HG03354 (cell line): ENCODE measurements around the gene IRAK2.
"Not testable (repeated sequence)": the region's sequence is repeated elsewhere in the genome, so short reads cannot be mapped to it uniquely, and the experiment has no call there.

ENCODE experiments used
- ATAC-seq: cut with Tn5 transposase; IDR thresholded peaks from one replicate; pipeline ENCODE4 v1.9.1; 2021; ENCODE audit warnings: mild to moderate bottlenecking; ENCODE audit not compliant: unreplicated experiment, poor library complexity, severe bottlenecking

Gene IRAK2

GRCh38 chr3:10164546-10165393 lies at the start of gene IRAK2:
Gene IRAK2 (plus strand): TSS chr3:10164919. CDS start chr3:10164955, 36 bp downstream.
- peak; percentile 88 for ATAC-seq

- peak; percentile 97 for ATAC-seq
These were observed 49.2 kb upstream of the IRAK2 start, which contains the start of gene BRK1 for GRCh38 chr3:10115326-10116137. Gene BRK1 (plus strand): TSS chr3:10115675. CDS start chr3:10115702, 27 bp downstream.

GRCh38 chr3:10116138-10116460 lies 48.6 kb upstream of the IRAK2 start:
- peak; percentile 25 for ATAC-seq

GRCh38 chr3:10116928-10117327 lies 47.8 kb upstream of the IRAK2 start:
- no peak for ATAC-seq

- ATAC-seq = no peak
These were observed 45.3 kb upstream of the IRAK2 start for GRCh38 chr3:10119376-10119775.

GRCh38 chr3:10121064-10121463 lies 43.7 kb upstream of the IRAK2 start:
- ATAC-seq = no peak

- no peak for ATAC-seq
These were observed 42.0 kb upstream of the IRAK2 start for GRCh38 chr3:10122724-10123123.

- ATAC-seq = not testable (repeated sequence)
These were observed 28.8 kb upstream of the IRAK2 start for GRCh38 chr3:10135872-10136271.

GRCh38 chr3:10136426-10137005 lies 28.2 kb upstream of the IRAK2 start:
- ATAC-seq = no peak

- no peak for ATAC-seq
These were observed 27.5 kb upstream of the IRAK2 start for GRCh38 chr3:10137178-10137577.

GRCh38 chr3:10140996-10141546 lies 23.6 kb upstream of the IRAK2 start:
- no peak for ATAC-seq

- ATAC-seq = no peak
These were observed 21.8 kb upstream of the IRAK2 start for GRCh38 chr3:10142707-10143560.

GRCh38 chr3:10145685-10146084 lies 19.0 kb upstream of the IRAK2 start:
- no peak for ATAC-seq

GRCh38 chr3:10149226-10149625 lies 15.5 kb upstream of the IRAK2 start:
- ATAC-seq = no peak

GRCh38 chr3:10150987-10151386 lies 13.7 kb upstream of the IRAK2 start:
- no peak for ATAC-seq

- ATAC-seq = no peak
These were observed 10.2 kb upstream of the IRAK2 start for GRCh38 chr3:10154335-10155122.

- no peak for ATAC-seq
These were observed 9.6 kb upstream of the IRAK2 start for GRCh38 chr3:10155123-10155472.

- no peak for ATAC-seq
These were observed 9.1 kb upstream of the IRAK2 start for GRCh38 chr3:10155658-10156057.

- no peak for ATAC-seq
These were observed 7.7 kb upstream of the IRAK2 start for GRCh38 chr3:10157031-10157430.
